Panc1 (cell line): ENCODE data around the gene B4GALT2.
A peak's percentile ranks its signal among the peaks of the same experiment; 100 is the strongest.

ENCODE experiments used
- POLR2AphosphoS5 ChIP-seq: IDR thresholded peaks from 2 replicates; pipeline ENCODE4 v1.6.1; 2012; ENCODE audit warnings: mild to moderate bottlenecking, low read depth, low read length, moderate library complexity
- TF ChIP-seq, protein P1 (sequence below): fragments of 450-650 bp; IDR thresholded peaks from 2 replicates; pipeline ENCODE4 v1.5.1; 2017; ENCODE audit warnings: mild to moderate bottlenecking

DNA sequence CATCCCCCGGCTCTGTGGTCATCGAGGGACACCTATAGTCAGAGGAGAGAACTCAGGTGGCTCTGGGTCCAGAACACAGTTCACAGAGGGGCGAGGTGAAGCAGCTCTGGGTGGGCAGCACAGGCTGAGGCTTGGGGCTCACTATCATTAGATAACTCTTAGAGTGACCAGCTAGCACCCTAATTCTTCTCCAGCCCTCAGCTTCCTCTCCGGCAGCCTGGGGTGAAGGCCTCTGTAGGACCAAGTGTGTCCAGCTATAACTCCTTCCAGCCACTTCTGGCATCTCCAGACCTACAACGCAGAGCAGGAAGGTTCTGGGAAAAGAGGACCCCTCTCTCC is 44.1 kb upstream of the B4GALT2 start:
- TF ChIP-seq, protein P1, sequence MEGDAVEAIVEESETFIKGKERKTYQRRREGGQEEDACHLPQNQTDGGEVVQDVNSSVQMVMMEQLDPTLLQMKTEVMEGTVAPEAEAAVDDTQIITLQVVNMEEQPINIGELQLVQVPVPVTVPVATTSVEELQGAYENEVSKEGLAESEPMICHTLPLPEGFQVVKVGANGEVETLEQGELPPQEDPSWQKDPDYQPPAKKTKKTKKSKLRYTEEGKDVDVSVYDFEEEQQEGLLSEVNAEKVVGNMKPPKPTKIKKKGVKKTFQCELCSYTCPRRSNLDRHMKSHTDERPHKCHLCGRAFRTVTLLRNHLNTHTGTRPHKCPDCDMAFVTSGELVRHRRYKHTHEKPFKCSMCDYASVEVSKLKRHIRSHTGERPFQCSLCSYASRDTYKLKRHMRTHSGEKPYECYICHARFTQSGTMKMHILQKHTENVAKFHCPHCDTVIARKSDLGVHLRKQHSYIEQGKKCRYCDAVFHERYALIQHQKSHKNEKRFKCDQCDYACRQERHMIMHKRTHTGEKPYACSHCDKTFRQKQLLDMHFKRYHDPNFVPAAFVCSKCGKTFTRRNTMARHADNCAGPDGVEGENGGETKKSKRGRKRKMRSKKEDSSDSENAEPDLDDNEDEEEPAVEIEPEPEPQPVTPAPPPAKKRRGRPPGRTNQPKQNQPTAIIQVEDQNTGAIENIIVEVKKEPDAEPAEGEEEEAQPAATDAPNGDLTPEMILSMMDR, result peak; percentile 53
- no peak for TF ChIP-seq POLR2AphosphoS5
